DND-41 (cell line): ENCODE data around the gene GSG1L.
"Not testable (repeated sequence)": the region's sequence is repeated elsewhere in the genome, so short reads cannot be mapped to it uniquely, and the experiment has no call there.

Source experiments
- ATAC-seq: fragments of 200-7000 bp; cut with Tn5 transposase; 3 replicates; pipeline ENCODE4 v1.9.1; 2021; ENCODE audit warnings: low read depth; ENCODE audit not compliant: insufficient read depth
- DNase-seq: peaks from one replicate; pipeline ENCODE4 v3.0.0-alpha.2; 2020
- H2AFZ ChIP-seq: 2 replicates; pipeline ENCODE4 v1.6.0; 2012; ENCODE audit warnings: low read depth, low read length
- H3K27ac ChIP-seq: 2 replicates; pipeline ENCODE4 v1.5.1; 2012; ENCODE audit warnings: low read length, inconsistent platforms
- H3K27me3 ChIP-seq: fragments of 200-600 bp; sonication (generic); 2 replicates; pipeline ENCODE4 v1.6.0; 2012; ENCODE audit warnings: low read length, mild to moderate bottlenecking, inconsistent platforms; ENCODE audit not compliant: insufficient read depth, poor library complexity
- H3K36me3 ChIP-seq: 2 replicates; pipeline ENCODE4 v1.5.1; 2012; ENCODE audit warnings: low read length, inconsistent platforms; ENCODE audit not compliant: insufficient read depth
- H3K4me1 ChIP-seq: 2 replicates; pipeline ENCODE4 v1.5.1; 2012; ENCODE audit warnings: mild to moderate bottlenecking, low read length; ENCODE audit not compliant: insufficient read depth
- H3K4me2 ChIP-seq: 2 replicates; pipeline ENCODE4 v1.6.0; 2012; ENCODE audit warnings: mild to moderate bottlenecking, moderate library complexity, low read length, inconsistent platforms; ENCODE audit not compliant: insufficient read depth
- H3K4me3 ChIP-seq, 2 experiments: fragments of 200-600 bp in 1 of 2; shearing (Covaris generic) in 1 of 2; 2 replicates each; pipeline ENCODE4 v1.5.1; 2012 to 2016; ENCODE audit warnings: inconsistent platforms in 2 of 2, low read length in 2 of 2, mild to moderate bottlenecking in 2 of 2, low read depth in 1 of 2, moderate library complexity in 1 of 2
- H3K79me2 ChIP-seq: 2 replicates; pipeline ENCODE4 v1.6.0; 2012; ENCODE audit warnings: low read length, inconsistent platforms; ENCODE audit not compliant: insufficient read depth
- H3K9ac ChIP-seq: 2 replicates; pipeline ENCODE4 v1.6.0; 2012; ENCODE audit warnings: low read depth, mild to moderate bottlenecking, inconsistent platforms, low read length, moderate library complexity
- H3K9me3 ChIP-seq: 2 replicates; pipeline ENCODE4 v1.5.1; 2012; ENCODE audit warnings: low read length, moderate library complexity, mild to moderate bottlenecking, inconsistent platforms; ENCODE audit not compliant: insufficient read depth, severe bottlenecking
- H4K20me1 ChIP-seq: 2 replicates; pipeline ENCODE4 v1.6.0; 2012; ENCODE audit warnings: low read length; ENCODE audit not compliant: insufficient read depth
- EZH2 ChIP-seq: IDR thresholded peaks from 3 replicates; pipeline ENCODE4 v1.6.1; 2012; ENCODE audit warnings: borderline replicate concordance, low read depth, mild to moderate bottlenecking, moderate library complexity, low read length, inconsistent platforms; ENCODE audit not compliant: severe bottlenecking
- TF ChIP-seq, protein P1 (sequence below): IDR thresholded peaks from 2 replicates; pipeline ENCODE4 v1.5.1; 2012; ENCODE audit warnings: borderline replicate concordance, low read length, moderate library complexity, mild to moderate bottlenecking; ENCODE audit not compliant: poor library complexity, severe bottlenecking; ENCODE audit errors: extremely low read depth

Gene GSG1L

GRCh38 chr16:27746076-27746855 lies 317.2 kb downstream of the GSG1L start:
- no peaks in the 10 kb centered on the region for H4K20me1 ChIP-seq
- H3K36me3 ChIP-seq = no peaks in the 10 kb centered on the region
- no peak for DNase-seq
- H3K4me1 ChIP-seq = no peaks in the 10 kb centered on the region
- H3K4me2 ChIP-seq = no peak overlapping the region
- ATAC-seq = no peak
- no peak overlapping the region for H3K9ac ChIP-seq
- no peak overlapping the region for H2AFZ ChIP-seq
- H3K27ac ChIP-seq = no peak overlapping the region
- H3K4me3 ChIP-seq = no peak overlapping the region
- no peaks in the 10 kb centered on the region for H3K9me3 ChIP-seq
- no peaks in the 10 kb centered on the region for H3K27me3 ChIP-seq
- TF ChIP-seq EZH2 = no peak
- TF ChIP-seq, protein P1, sequence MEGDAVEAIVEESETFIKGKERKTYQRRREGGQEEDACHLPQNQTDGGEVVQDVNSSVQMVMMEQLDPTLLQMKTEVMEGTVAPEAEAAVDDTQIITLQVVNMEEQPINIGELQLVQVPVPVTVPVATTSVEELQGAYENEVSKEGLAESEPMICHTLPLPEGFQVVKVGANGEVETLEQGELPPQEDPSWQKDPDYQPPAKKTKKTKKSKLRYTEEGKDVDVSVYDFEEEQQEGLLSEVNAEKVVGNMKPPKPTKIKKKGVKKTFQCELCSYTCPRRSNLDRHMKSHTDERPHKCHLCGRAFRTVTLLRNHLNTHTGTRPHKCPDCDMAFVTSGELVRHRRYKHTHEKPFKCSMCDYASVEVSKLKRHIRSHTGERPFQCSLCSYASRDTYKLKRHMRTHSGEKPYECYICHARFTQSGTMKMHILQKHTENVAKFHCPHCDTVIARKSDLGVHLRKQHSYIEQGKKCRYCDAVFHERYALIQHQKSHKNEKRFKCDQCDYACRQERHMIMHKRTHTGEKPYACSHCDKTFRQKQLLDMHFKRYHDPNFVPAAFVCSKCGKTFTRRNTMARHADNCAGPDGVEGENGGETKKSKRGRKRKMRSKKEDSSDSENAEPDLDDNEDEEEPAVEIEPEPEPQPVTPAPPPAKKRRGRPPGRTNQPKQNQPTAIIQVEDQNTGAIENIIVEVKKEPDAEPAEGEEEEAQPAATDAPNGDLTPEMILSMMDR = no peak
- H3K79me2 ChIP-seq = no peaks in the 10 kb centered on the region

- Histone ChIP-seq H4K20me1 (no peaks in the 10 kb centered on the region), H3K4me3 (no peak overlapping the region), H3K4me2 (no peak overlapping the region), H3K36me3 (no peaks in the 10 kb centered on the region), H2AFZ (no peak overlapping the region), H3K79me2 (no peaks in the 10 kb centered on the region), H3K9ac (no peak overlapping the region), H3K4me1 (no peaks in the 10 kb centered on the region), H3K27ac (no peak overlapping the region), H3K27me3 (no peaks in the 10 kb centered on the region), H3K9me3 (no peaks in the 10 kb centered on the region)
- no peak for DNase-seq
- TF ChIP-seq EZH2 = no peak
- TF ChIP-seq, protein P1 = no peak
- no peak for ATAC-seq
Observed at GRCh38 chr16:27745348-27745747, 318.2 kb downstream of the GSG1L start.

DNA sequence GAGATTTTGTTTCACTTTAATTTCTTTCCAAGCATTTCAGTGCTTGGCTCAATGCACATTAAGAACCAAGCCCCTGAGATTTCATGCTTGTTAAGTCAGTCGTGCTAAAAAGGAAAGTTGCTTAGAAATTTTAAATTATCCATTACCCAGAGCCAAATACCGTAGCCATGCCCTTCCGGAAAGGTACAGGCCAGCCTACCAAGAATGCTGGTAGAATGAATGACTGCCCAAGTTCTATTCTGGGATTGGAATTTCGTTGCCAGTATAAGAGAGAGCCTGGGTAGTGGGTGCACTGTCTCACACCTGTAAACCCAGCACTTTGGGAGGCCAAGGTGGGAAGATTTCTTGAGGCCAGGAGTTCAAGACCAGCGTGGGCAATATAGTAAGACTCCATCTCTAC lies 319.6 kb downstream of the GSG1L start:
- H3K36me3 ChIP-seq = no peaks in the 10 kb centered on the region
- no peaks in the 10 kb centered on the region for H3K27me3 ChIP-seq
- DNase-seq = no peak
- no peak overlapping the region for H3K27ac ChIP-seq
- no peak overlapping the region for H3K9ac ChIP-seq
- TF ChIP-seq EZH2 = no peak
- TF ChIP-seq, protein P1 = no peak
- no peak overlapping the region for H3K4me3 ChIP-seq
- no peaks in the 10 kb centered on the region for H3K79me2 ChIP-seq
- ATAC-seq = no peak
- no peak overlapping the region for H3K4me2 ChIP-seq
- no peaks in the 10 kb centered on the region for H3K9me3 ChIP-seq
- H3K4me1 ChIP-seq = no peaks in the 10 kb centered on the region
- H2AFZ ChIP-seq = no peak overlapping the region
- H4K20me1 ChIP-seq = no peaks in the 10 kb centered on the region

DNA sequence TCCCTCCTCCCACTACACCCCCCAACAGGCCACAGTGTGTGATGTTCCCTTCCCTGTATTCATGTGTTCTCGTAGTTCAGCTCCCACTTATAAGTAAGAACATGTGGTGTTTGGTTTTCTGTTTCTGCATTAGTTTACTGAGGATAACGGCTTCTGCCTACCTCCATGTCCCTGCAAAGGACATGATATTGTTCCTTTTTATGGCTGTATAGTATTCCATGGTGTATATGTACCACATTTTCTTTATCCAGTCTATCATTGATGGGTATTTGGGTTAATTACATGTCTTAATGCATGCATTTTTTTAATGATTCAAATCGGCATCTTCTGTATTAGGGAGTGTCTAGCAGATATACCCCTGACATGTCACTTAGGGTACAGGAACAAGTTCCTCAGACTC lies 320.5 kb downstream of the GSG1L start:
- H3K4me3 ChIP-seq, H3K4me2 ChIP-seq, H3K9me3 ChIP-seq, H3K27me3 ChIP-seq, H3K27ac ChIP-seq, H4K20me1 ChIP-seq, H3K9ac ChIP-seq, DNase-seq, H2AFZ ChIP-seq, H3K4me1 ChIP-seq, ATAC-seq, H3K36me3 ChIP-seq, H3K79me2 ChIP-seq: not testable (repeated sequence)
